ENCODE measurements around the gene MRAS.

Gene MRAS

GRCh38 chr3:138377804-138378203, 29.4 kb downstream of the MRAS start:
- TF ChIP-seq CTCF (IDR thresholded peaks at IDR 0.05; ENCODE audit: low read depth, low read length, poor library complexity, severe bottlenecking) (no peak), EZH2phosphoT487 (IDR thresholded peaks at IDR 0.05; ENCODE audit: borderline replicate concordance, low read length) (no peak)
- H3K9me3 ChIP-seq (ENCODE audit: control insufficient read depth, insufficient read depth, low read length): no peaks in the 10 kb centered on the region

GRCh38 chr3:138378331-138378730, 30.0 kb downstream of the MRAS start:
- H3F3A ChIP-seq (ENCODE audit: control insufficient read depth, insufficient read depth): no peaks in the 10 kb centered on the region
- no peaks in the 10 kb centered on the region for H3K9me2 ChIP-seq (replicated peaks; ENCODE audit: control insufficient read depth, low read length)
- no peaks in the 10 kb centered on the region for H3K4me1 ChIP-seq (ENCODE audit: control insufficient read depth, low read length)
- H3K4me3 ChIP-seq (ENCODE audit: low read length): no peak overlapping the region
- no peaks in the 10 kb centered on the region for H3K36me3 ChIP-seq (ENCODE audit: control insufficient read depth, low read length)
- no peaks in the 10 kb centered on the region for H3K9me3 ChIP-seq (ENCODE audit: control insufficient read depth, insufficient read depth, low read length)
- TF ChIP-seq CTCF (IDR thresholded peaks at IDR 0.05; ENCODE audit: low read depth, low read length, poor library complexity, severe bottlenecking): no peak
- TF ChIP-seq EZH2phosphoT487 (IDR thresholded peaks at IDR 0.05; ENCODE audit: borderline replicate concordance, low read length): no peak
- no peaks in the 10 kb centered on the region for H3K79me2 ChIP-seq (ENCODE audit: control insufficient read depth, low read length)
- peaks cover 34% of the 10 kb centered on the region for H3K27me3 ChIP-seq (ENCODE audit: control insufficient read depth, low read length)
- no peak overlapping the region for H3K4me2 ChIP-seq (ENCODE audit: low read length)
- H4K20me1 ChIP-seq (ENCODE audit: control insufficient read depth, insufficient read depth, low read depth, low read length): no peaks in the 10 kb centered on the region
- no peak overlapping the region for H3K27ac ChIP-seq (ENCODE audit: low read depth, low read length)

More at GRCh38 chr3:138377804-138378203, 29.4 kb downstream of the MRAS start:
- Histone ChIP-seq H3K4me1 (ENCODE audit: control insufficient read depth, low read length) (no peaks in the 10 kb centered on the region), H3K4me3 (ENCODE audit: low read length) (no peak overlapping the region), H3K9me2 (replicated peaks; ENCODE audit: control insufficient read depth, low read length) (no peaks in the 10 kb centered on the region), H3K36me3 (ENCODE audit: control insufficient read depth, low read length) (no peaks in the 10 kb centered on the region), H3K27ac (ENCODE audit: low read depth, low read length) (no peak overlapping the region), H3K79me2 (ENCODE audit: control insufficient read depth, low read length) (no peaks in the 10 kb centered on the region), H3K4me2 (ENCODE audit: low read length) (no peak overlapping the region), H3F3A (ENCODE audit: control insufficient read depth, insufficient read depth) (no peaks in the 10 kb centered on the region), H4K20me1 (ENCODE audit: control insufficient read depth, insufficient read depth, low read depth, low read length) (no peaks in the 10 kb centered on the region), H3K27me3 (ENCODE audit: control insufficient read depth, low read length) (peaks cover 39% of the 10 kb centered on the region)

GRCh38 chr3:138378990-138379389, 30.6 kb downstream of the MRAS start:
- Histone ChIP-seq H3K79me2 (ENCODE audit: control insufficient read depth, low read length) (no peaks in the 10 kb centered on the region), H3K4me3 (ENCODE audit: low read length) (no peak overlapping the region), H4K20me1 (ENCODE audit: control insufficient read depth, insufficient read depth, low read depth, low read length) (no peaks in the 10 kb centered on the region), H3F3A (ENCODE audit: control insufficient read depth, insufficient read depth) (no peaks in the 10 kb centered on the region), H3K9me3 (ENCODE audit: control insufficient read depth, insufficient read depth, low read length) (no peaks in the 10 kb centered on the region), H3K4me2 (ENCODE audit: low read length) (no peak overlapping the region), H3K4me1 (ENCODE audit: control insufficient read depth, low read length) (no peaks in the 10 kb centered on the region), H3K9me2 (replicated peaks; ENCODE audit: control insufficient read depth, low read length) (no peaks in the 10 kb centered on the region), H3K36me3 (ENCODE audit: control insufficient read depth, low read length) (no peaks in the 10 kb centered on the region), H3K27me3 (ENCODE audit: control insufficient read depth, low read length) (peaks cover 36% of the 10 kb centered on the region), H3K27ac (ENCODE audit: low read depth, low read length) (no peak overlapping the region)
- TF ChIP-seq EZH2phosphoT487 (IDR thresholded peaks at IDR 0.05; ENCODE audit: borderline replicate concordance, low read length) (no peak), CTCF (IDR thresholded peaks at IDR 0.05; ENCODE audit: low read depth, low read length, poor library complexity, severe bottlenecking) (no peak)
